Lung (tissue), 12 donors: ENCODE results near the gene SCAMP1. TPM values are rescaled to one million over a fixed set of nuclear protein-coding genes. Genes with fewer than 3 reads are reported as not detected.
"Not testable (repeated sequence)": the region's sequence is repeated elsewhere in the genome, so short reads cannot be mapped to it uniquely, and the experiment has no call there.

Experiments
- ATAC-seq: fragments of 200-7000 bp; cut with Tn5 transposase; one replicate; pipeline ENCODE4 v1.9.1; 2020; ENCODE audit warnings: moderate number of reproducible peaks; ENCODE audit not compliant: insufficient read depth, low FRiP score
- DNase-seq, 3 donors: peaks; one replicate each; pipeline ENCODE4 v3.0.0-alpha.2; 2013 to 2017
- H3K27ac ChIP-seq, 2 donors: one replicate each; pipeline ENCODE4 v1.5.1; 2013; ENCODE audit warnings: mild to moderate bottlenecking in 2 of 2, moderate library complexity in 2 of 2, control low read depth in 1 of 2, inconsistent platforms in 1 of 2, low read depth in 1 of 2, low read length in 1 of 2
- H3K27me3 ChIP-seq, 3 donors: one replicate each; pipeline ENCODE4 v1.5.1; 2013; ENCODE audit warnings: low read length in 2 of 3; ENCODE audit not compliant: control insufficient read depth in 3 of 3, insufficient read depth in 3 of 3
- H3K36me3 ChIP-seq, 4 donors: one replicate each; pipeline ENCODE4 v1.5.1; 2013; ENCODE audit warnings: low read length in 4 of 4, mild to moderate bottlenecking in 1 of 4, moderate library complexity in 1 of 4; ENCODE audit not compliant: control insufficient read depth in 4 of 4, insufficient read depth in 4 of 4
- H3K4me1 ChIP-seq, 5 donors: one replicate each; pipeline ENCODE4 v1.5.1; 2013; ENCODE audit warnings: low read length in 5 of 5, mild to moderate bottlenecking in 2 of 5, moderate library complexity in 1 of 5; ENCODE audit not compliant: control insufficient read depth in 5 of 5, insufficient read depth in 5 of 5
- H3K4me3 ChIP-seq: one replicate; pipeline ENCODE4 v1.5.1; 2013; ENCODE audit warnings: mild to moderate bottlenecking, control low read depth, moderate library complexity
- H3K9ac ChIP-seq, 2 donors: one replicate each; pipeline ENCODE4 v1.5.1; 2013; ENCODE audit warnings: low read length in 2 of 2, control low read depth in 1 of 2; ENCODE audit not compliant: insufficient read depth in 1 of 2
- H3K9me3 ChIP-seq, 4 donors: one replicate each; pipeline ENCODE4 v1.5.1; 2013; ENCODE audit warnings: low read length in 3 of 4, mild to moderate bottlenecking in 1 of 4, moderate library complexity in 1 of 4; ENCODE audit not compliant: control insufficient read depth in 4 of 4, insufficient read depth in 3 of 4
- WGBS, 2 donors: extraction: QIAGEN DNeasy Blood & Tissue Kit; methylation state at CpG; one replicate each; pipeline ENCODE4 v1.1.7; 2013; 5-methylcytosine and 5-hydroxymethylcytosine counted together
- polyA plus RNA-seq, 2 donors: library from polyadenylated mRNA; stranded (reverse); fragments of 200-250 nt; gene quantifications; one replicate each; pipeline ENCODE4 v1.2.1, GENCODE V29; 2013
- total RNA-seq, 2 donors: library from RNA; depleted of rRNA in 1 of 2; stranded (reverse); fragments of >200 nt in 1 of 2; gene quantifications; one replicate each; pipeline ENCODE4 v1.2.1, GENCODE V29; 2014 to 2021
- TF ChIP-seq, protein P1 (sequence below): IDR thresholded peaks from 2 replicates; pipeline ENCODE4 v1.5.1; 2012; ENCODE audit warnings: mild to moderate bottlenecking; ENCODE audit errors: control extremely low read depth, extremely low read depth
- donor health status: control.
- donor health status: control.
- donor health status: Bipolar disorder and iron deficiency.
- donor health status: healthy.
- donor health status: DM: yes; HTN: yes; CAD: no.

The SCAMP1 gene
- total and polyA plus RNA-seq, 4 donors, result 7.7 to 45.8 (median 16.9) TPM

DNA sequence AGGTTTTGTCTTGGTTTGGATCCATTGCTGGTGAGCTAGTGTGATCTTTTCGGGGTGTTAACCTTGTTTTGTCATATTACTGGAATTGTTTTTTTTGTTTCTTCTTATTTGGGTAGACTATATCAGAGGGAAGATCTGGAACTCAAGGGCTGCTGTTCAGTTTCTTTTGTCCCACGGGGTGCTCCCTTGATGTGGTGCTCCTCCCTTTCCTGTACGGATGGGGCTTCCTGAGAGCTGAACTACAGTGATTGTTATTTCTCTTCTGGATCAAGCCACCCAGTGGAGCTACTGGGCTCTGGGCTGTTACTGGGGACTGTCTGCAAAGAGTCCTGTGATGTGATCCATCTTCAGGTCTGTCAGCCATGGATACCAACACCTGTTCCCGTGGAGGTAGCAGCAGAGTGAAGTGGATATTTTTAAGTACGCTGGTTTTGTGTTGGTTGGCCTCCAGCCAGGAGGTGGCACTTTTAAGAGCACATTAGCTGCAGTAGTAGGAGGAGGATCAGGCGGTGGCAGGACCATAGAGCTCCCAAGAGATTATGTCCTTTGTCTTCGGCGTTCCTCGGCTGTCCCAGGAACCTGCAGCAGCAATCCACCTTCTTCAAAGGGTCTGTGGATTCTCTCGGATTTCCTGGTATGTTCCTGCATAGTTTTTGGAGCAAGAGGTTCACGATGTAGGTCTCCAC, 27.2 kb downstream of the SCAMP1 start:
- H3K4me1 ChIP-seq, result peaks cover 0 to 2% (median 0%) of the 10 kb centered on the region in 5 donors
- no peak overlapping the region for H3K27ac ChIP-seq
- ATAC-seq, result no peak
- TF ChIP-seq, protein P1, sequence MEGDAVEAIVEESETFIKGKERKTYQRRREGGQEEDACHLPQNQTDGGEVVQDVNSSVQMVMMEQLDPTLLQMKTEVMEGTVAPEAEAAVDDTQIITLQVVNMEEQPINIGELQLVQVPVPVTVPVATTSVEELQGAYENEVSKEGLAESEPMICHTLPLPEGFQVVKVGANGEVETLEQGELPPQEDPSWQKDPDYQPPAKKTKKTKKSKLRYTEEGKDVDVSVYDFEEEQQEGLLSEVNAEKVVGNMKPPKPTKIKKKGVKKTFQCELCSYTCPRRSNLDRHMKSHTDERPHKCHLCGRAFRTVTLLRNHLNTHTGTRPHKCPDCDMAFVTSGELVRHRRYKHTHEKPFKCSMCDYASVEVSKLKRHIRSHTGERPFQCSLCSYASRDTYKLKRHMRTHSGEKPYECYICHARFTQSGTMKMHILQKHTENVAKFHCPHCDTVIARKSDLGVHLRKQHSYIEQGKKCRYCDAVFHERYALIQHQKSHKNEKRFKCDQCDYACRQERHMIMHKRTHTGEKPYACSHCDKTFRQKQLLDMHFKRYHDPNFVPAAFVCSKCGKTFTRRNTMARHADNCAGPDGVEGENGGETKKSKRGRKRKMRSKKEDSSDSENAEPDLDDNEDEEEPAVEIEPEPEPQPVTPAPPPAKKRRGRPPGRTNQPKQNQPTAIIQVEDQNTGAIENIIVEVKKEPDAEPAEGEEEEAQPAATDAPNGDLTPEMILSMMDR, result no peak
- H3K9me3 ChIP-seq, result peaks cover 0 to 3% (median under 1%) of the 10 kb centered on the region in 4 donors
- peaks cover 0 to 2% (median 0%) of the 10 kb centered on the region in 4 donors for H3K36me3 ChIP-seq
- H3K27me3 ChIP-seq, result no peaks in the 10 kb centered on the region
- WGBS, 2 donors, result 80 to 87% methylated on average over 11 of the region's 11 CpGs
- no peak for DNase-seq
- H3K9ac ChIP-seq, result no peak overlapping the region
- H3K4me3 ChIP-seq, result no peak overlapping the region

GRCh38 chr5:78391357-78391756, 30.9 kb downstream of the SCAMP1 start:
- ATAC-seq, result not testable (repeated sequence)
- 97% methylated on average over 13 to 25 of the region's 28 CpGs for WGBS, 2 donors

GRCh38 chr5:78397831-78398230, 37.4 kb downstream of the SCAMP1 start:
- Histone ChIP-seq H3K4me3 (no peak overlapping the region), H3K4me1 (peaks cover 0 to 3% (median 0%) of the 10 kb centered on the region in 5 donors), H3K9ac (no peak overlapping the region), H3K27me3 (no peaks in the 10 kb centered on the region), H3K9me3 (peaks cover 0 to 3% (median under 1%) of the 10 kb centered on the region in 4 donors), H3K36me3 (peaks cover 0 to 2% (median 0%) of the 10 kb centered on the region in 4 donors), H3K27ac (no peak overlapping the region)
- no peak for DNase-seq
- WGBS, 2 donors, result 95% methylated on average over 2 of the region's 2 CpGs
- TF ChIP-seq, protein P1, result no peak
- no peak for ATAC-seq

More at GRCh38 chr5:78391357-78391756, 30.9 kb downstream of the SCAMP1 start:
- DNase-seq, H3K4me1 ChIP-seq, H3K27me3 ChIP-seq, H3K9me3 ChIP-seq, H3K27ac ChIP-seq, H3K36me3 ChIP-seq, H3K9ac ChIP-seq, H3K4me3 ChIP-seq: not testable (repeated sequence)

GRCh38 chr5:78399116-78399515, 38.7 kb downstream of the SCAMP1 start:
- TF ChIP-seq, protein P1, result no peak
- no peak for ATAC-seq
- no peak overlapping the region for H3K4me3 ChIP-seq
- H3K4me1 ChIP-seq, result peaks cover 0 to 3% (median 0%) of the 10 kb centered on the region in 5 donors
- DNase-seq, result no peak
- no peak overlapping the region for H3K9ac ChIP-seq
- H3K27me3 ChIP-seq, result no peaks in the 10 kb centered on the region
- H3K27ac ChIP-seq, result no peak overlapping the region
- peaks cover 0 to 2% (median 0%) of the 10 kb centered on the region in 4 donors for H3K36me3 ChIP-seq
- H3K9me3 ChIP-seq, result peaks cover 0 to 3% (median under 1%) of the 10 kb centered on the region in 4 donors
